Measurements from ENCODE around the gene TJP3. TPM values are rescaled to one million over a fixed set of nuclear protein-coding genes. Genes with fewer than 3 reads are reported as not detected.

TJP3 gene
- total RNA-seq, 4 donors from 2014 or later = 0.06 to 4.2 (median 0.17) TPM; not detected in 1

- 89% methylated on average over 12 of the region's 12 CpGs for WGBS
- H3K27ac ChIP-seq (replicated peaks in 1 of 4) = no peak overlapping the region
- no peaks in the 10 kb centered on the region for H3K36me3 ChIP-seq
- DNase-seq (ENCODE audit: extremely low spot score) = no peak
- H3K27me3 ChIP-seq = peaks cover 0 to 19% (median 0%) of the 10 kb centered on the region in 4 donors
- H3K4me1 ChIP-seq = peaks cover 0 to 14% (median 7%) of the 10 kb centered on the region in 4 donors
- intact Hi-C loops (cut with DNase I) = loop anchor here (5.0 kb wide), 1 partner anchor 161 kb away; no protein-coding TSS in a partner anchor
- H3K9me3 ChIP-seq = no peaks in the 10 kb centered on the region
- H3K4me3 ChIP-seq = no peak overlapping the region
- no peak for TF ChIP-seq EP300 (IDR thresholded peaks at IDR 0.05)
- no peak for TF ChIP-seq CTCF (IDR thresholded peaks at IDR 0.05)
- TF ChIP-seq POLR2A (IDR thresholded peaks at IDR 0.05; ENCODE audit: low read depth) = no peak
- TF ChIP-seq POLR2AphosphoS5 (IDR thresholded peaks at IDR 0.05) = no peak
These were observed 347 bp upstream of the TJP3 start for GRCh38 chr19:3707868-3708206.

- Histone ChIP-seq H3K4me3 (no peak overlapping the region), H3K9me3 (no peaks in the 10 kb centered on the region), H3K27me3 (peaks cover 0 to 15% (median 0%) of the 10 kb centered on the region in 4 donors), H3K36me3 (no peaks in the 10 kb centered on the region), H3K4me1 (peaks cover 4 to 19% (median 14%) of the 10 kb centered on the region in 4 donors), H3K27ac (replicated peaks in 1 of 4) (no peak overlapping the region)
- TF ChIP-seq CTCF (IDR thresholded peaks at IDR 0.05) = no peak
- TF ChIP-seq POLR2A (IDR thresholded peaks at IDR 0.05; ENCODE audit: low read depth) = no peak
- no peak for TF ChIP-seq EP300 (IDR thresholded peaks at IDR 0.05)
- TF ChIP-seq POLR2AphosphoS5 (IDR thresholded peaks at IDR 0.05) = no peak
- intact Hi-C loops (cut with DNase I) = no loop called here
- WGBS = 49% methylated on average over 18 of the region's 20 CpGs
- no peak for DNase-seq (ENCODE audit: extremely low spot score)
These were observed 2.2 kb downstream of the TJP3 start for GRCh38 chr19:3710265-3710812.

GRCh38 chr19:3712663-3713611 is 4.8 kb downstream of the TJP3 start:
- TF ChIP-seq CTCF (IDR thresholded peaks at IDR 0.05) = no peak
- TF ChIP-seq POLR2AphosphoS5 (IDR thresholded peaks at IDR 0.05) = no peak
- no peak for TF ChIP-seq EP300 (IDR thresholded peaks at IDR 0.05)
- no peak overlapping the region for H3K27ac ChIP-seq (replicated peaks in 1 of 4)
- intact Hi-C loops (cut with DNase I) = no loop called here
- H3K4me3 ChIP-seq = no peak overlapping the region
- 41% methylated on average over 22 of the region's 23 CpGs for WGBS
- no peaks in the 10 kb centered on the region for H3K9me3 ChIP-seq
- no peak for DNase-seq (ENCODE audit: extremely low spot score)
- H3K4me1 ChIP-seq = peaks cover 4 to 19% (median 14%) of the 10 kb centered on the region in 4 donors
- peaks cover 0 to 6% (median 0%) of the 10 kb centered on the region in 4 donors for H3K27me3 ChIP-seq
- H3K36me3 ChIP-seq = no peaks in the 10 kb centered on the region

GRCh38 chr19:3716147-3716668 is 8.0 kb downstream of the TJP3 start:
- TF ChIP-seq POLR2AphosphoS5 (IDR thresholded peaks at IDR 0.05) (no peak), EP300 (IDR thresholded peaks at IDR 0.05) (no peak), POLR2A (IDR thresholded peaks at IDR 0.05; ENCODE audit: low read depth) (no peak)
- H3K9me3 ChIP-seq = no peaks in the 10 kb centered on the region
- intact Hi-C loops (cut with DNase I) = no loop called here

GRCh38 chr19:3719868-3720267 is 11.7 kb downstream of the TJP3 start:
- Histone ChIP-seq H3K27ac (replicated peaks in 1 of 4) (no peak overlapping the region), H3K4me3 (no peak overlapping the region), H3K4me1 (peaks cover 11 to 36% (median 29%) of the 10 kb centered on the region in 4 donors), H3K9me3 (no peaks in the 10 kb centered on the region), H3K27me3 (peaks cover 4 to 65% (median 30%) of the 10 kb centered on the region in 4 donors), H3K36me3 (no peaks in the 10 kb centered on the region)
- WGBS = 84% methylated on average over 4 of the region's 4 CpGs
- TF ChIP-seq EP300 (IDR thresholded peaks at IDR 0.05) (no peak), POLR2A (IDR thresholded peaks at IDR 0.05; ENCODE audit: low read depth) (no peak), POLR2AphosphoS5 (IDR thresholded peaks at IDR 0.05) (no peak), CTCF (IDR thresholded peaks at IDR 0.05) (no peak)
- intact Hi-C loops (cut with DNase I) = no loop called here
- no peak for DNase-seq (ENCODE audit: extremely low spot score)

More at GRCh38 chr19:3716147-3716668, 8.0 kb downstream of the TJP3 start:
- Histone ChIP-seq H3K4me3 (no peak overlapping the region), H3K27me3 (peaks cover 4 to 30% (median 11%) of the 10 kb centered on the region in 4 donors), H3K4me1 (peaks cover 8 to 28% (median 24%) of the 10 kb centered on the region in 4 donors), H3K36me3 (no peaks in the 10 kb centered on the region), H3K27ac (replicated peaks in 1 of 4) (no peak overlapping the region)
- 89% methylated on average over 12 of the region's 16 CpGs for WGBS
- DNase-seq (ENCODE audit: extremely low spot score) = no peak

Measured in esophagus muscularis mucosa (tissue), 4 donors.